OCI-LY7 (cell line): Measurements from ENCODE around the gene NFATC1.

ENCODE experiments used
- EZH2phosphoT487 ChIP-seq: fragments of 200-600 bp; sonication (generic); IDR thresholded peaks from 2 replicates; pipeline ENCODE4 v1.6.1; 2018; ENCODE audit warnings: low read depth, borderline replicate concordance, mild to moderate bottlenecking, mixed run types, antibody characterized with exemption, low read length, moderate library complexity, mixed read lengths
- TF ChIP-seq, protein P1 (sequence below): fragments of 200-600 bp; sonication (generic); conservative IDR thresholded peaks from 2 replicates; pipeline ENCODE4 v1.5.1; 2014; ENCODE audit warnings: mild to moderate bottlenecking, antibody characterized with exemption, low read length, moderate library complexity, mixed read lengths

- TF ChIP-seq, protein P1, sequence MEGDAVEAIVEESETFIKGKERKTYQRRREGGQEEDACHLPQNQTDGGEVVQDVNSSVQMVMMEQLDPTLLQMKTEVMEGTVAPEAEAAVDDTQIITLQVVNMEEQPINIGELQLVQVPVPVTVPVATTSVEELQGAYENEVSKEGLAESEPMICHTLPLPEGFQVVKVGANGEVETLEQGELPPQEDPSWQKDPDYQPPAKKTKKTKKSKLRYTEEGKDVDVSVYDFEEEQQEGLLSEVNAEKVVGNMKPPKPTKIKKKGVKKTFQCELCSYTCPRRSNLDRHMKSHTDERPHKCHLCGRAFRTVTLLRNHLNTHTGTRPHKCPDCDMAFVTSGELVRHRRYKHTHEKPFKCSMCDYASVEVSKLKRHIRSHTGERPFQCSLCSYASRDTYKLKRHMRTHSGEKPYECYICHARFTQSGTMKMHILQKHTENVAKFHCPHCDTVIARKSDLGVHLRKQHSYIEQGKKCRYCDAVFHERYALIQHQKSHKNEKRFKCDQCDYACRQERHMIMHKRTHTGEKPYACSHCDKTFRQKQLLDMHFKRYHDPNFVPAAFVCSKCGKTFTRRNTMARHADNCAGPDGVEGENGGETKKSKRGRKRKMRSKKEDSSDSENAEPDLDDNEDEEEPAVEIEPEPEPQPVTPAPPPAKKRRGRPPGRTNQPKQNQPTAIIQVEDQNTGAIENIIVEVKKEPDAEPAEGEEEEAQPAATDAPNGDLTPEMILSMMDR: no peak
- no peak for TF ChIP-seq EZH2phosphoT487
Observed at GRCh38 chr18:79560861-79561210, 165.1 kb downstream of the NFATC1 start.
